Small intestine (tissue), 7 donors: Measurements from ENCODE around the gene ACSL3. TPM values are rescaled to one million over a fixed set of nuclear protein-coding genes. Genes with fewer than 3 reads are reported as not detected.

ENCODE experiments used
- DNase-seq, 2 donors: peaks; one replicate each; pipeline versions ENCODE4 v3.0.0 to v3.0.0-alpha.2; 2013
- FAIRE-seq: peaks from 2 replicates; lab custom pipeline; 2012; peaks lifted over from hg19 to GRCh38; lab: Jason Lieb, UNC
- H3K27ac ChIP-seq, 3 donors: one replicate each; pipeline ENCODE4 v1.5.1; 2013; ENCODE audit warnings: low read length in 2 of 3, mild to moderate bottlenecking in 2 of 3, control low read depth in 1 of 3, inconsistent platforms in 1 of 3, low read depth in 1 of 3, moderate library complexity in 1 of 3
- H3K27me3 ChIP-seq, 3 donors: one replicate each; pipeline ENCODE4 v1.6.1; 2013; ENCODE audit warnings: low read length in 3 of 3, inconsistent platforms in 1 of 3; ENCODE audit not compliant: control insufficient read depth in 3 of 3, insufficient read depth in 3 of 3
- H3K36me3 ChIP-seq, 3 donors: one replicate each; pipeline ENCODE4 v1.6.1; 2013; ENCODE audit warnings: low read length in 3 of 3, inconsistent platforms in 1 of 3, low read depth in 1 of 3, mild to moderate bottlenecking in 1 of 3, moderate library complexity in 1 of 3; ENCODE audit not compliant: control insufficient read depth in 3 of 3, insufficient read depth in 2 of 3
- H3K4me1 ChIP-seq, 3 donors: one replicate each; pipeline ENCODE4 v1.6.1; 2013; ENCODE audit warnings: low read length in 2 of 3, inconsistent platforms in 1 of 3, low read depth in 1 of 3, mild to moderate bottlenecking in 1 of 3, moderate library complexity in 1 of 3; ENCODE audit not compliant: control insufficient read depth in 3 of 3, insufficient read depth in 2 of 3
- H3K4me3 ChIP-seq, 3 donors: one replicate each; pipeline ENCODE4 v1.5.1; 2013; ENCODE audit warnings: low read length in 3 of 3, control low read depth in 1 of 3, inconsistent platforms in 1 of 3, low read depth in 1 of 3, mild to moderate bottlenecking in 1 of 3, moderate library complexity in 1 of 3
- H3K9me3 ChIP-seq, 2 donors: one replicate each; pipeline ENCODE4 v1.6.1; 2013; ENCODE audit warnings: low read depth in 1 of 2, low read length in 1 of 2; ENCODE audit not compliant: control insufficient read depth in 2 of 2, insufficient read depth in 1 of 2
- WGBS, 3 donors: extraction: QIAGEN DNeasy Blood & Tissue Kit; methylation state at CpG; one replicate each; pipeline ENCODE4 v1.1.7; 2013; 5-methylcytosine and 5-hydroxymethylcytosine counted together
- polyA plus RNA-seq, 4 donors: library from polyadenylated mRNA; stranded (reverse) in 3 of 4; unstranded in 1 of 4; fragments of 200-250 nt in 3 of 4; fragments of 120-200 nt in 1 of 4; gene quantifications; one replicate each; pipeline versions ENCODE4 v1.2.1 to v1.2.3, GENCODE V29; 2013
- donor health status: healthy with polysubstance abuse.
- donor health status: control.
- donor health status: control.
- donor health status: Bipolar disorder and iron deficiency.
- donor health status: healthy.

The ACSL3 gene
- polyA plus RNA-seq, 4 donors: 6.0 to 34.0 (median 21.2) TPM

DNA sequence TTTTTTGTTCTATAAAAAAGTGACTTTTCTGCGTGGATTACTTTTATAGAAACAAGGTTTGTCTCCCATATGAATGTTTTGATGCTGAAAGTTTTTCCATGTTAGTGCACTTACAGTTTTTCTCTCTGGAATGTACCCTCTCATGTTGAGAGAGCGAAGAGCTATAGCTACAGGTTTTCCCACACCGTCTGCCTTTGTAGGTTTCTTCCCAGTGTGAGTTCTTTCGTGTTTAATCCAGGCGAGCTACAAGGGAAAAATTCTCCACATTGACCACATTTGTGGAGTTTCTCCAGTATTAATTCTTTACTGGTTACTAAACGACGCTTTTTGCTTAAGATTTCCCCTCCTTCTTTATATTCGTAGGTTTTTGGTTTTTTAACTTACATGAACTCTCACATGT lies 85.1 kb downstream of the ACSL3 start:
- Histone ChIP-seq H3K9me3 (no peaks in the 10 kb centered on the region), H3K36me3 (peaks cover 0 to 4% (median 0%) of the 10 kb centered on the region in 3 donors), H3K27me3 (no peaks in the 10 kb centered on the region), H3K27ac (no peak overlapping the region), H3K4me1 (no peaks in the 10 kb centered on the region), H3K4me3 (no peak overlapping the region)
- FAIRE-seq (no peak), DNase-seq (no peak)
- WGBS, 3 donors: 85 to 89% (median 87%) methylated on average over 8 of the region's 8 CpGs

GRCh38 chr2:222946700-222947287 lies 86.0 kb downstream of the ACSL3 start:
- FAIRE-seq: no peak
- Histone ChIP-seq H3K27ac (no peak overlapping the region), H3K4me3 (no peak overlapping the region), H3K9me3 (no peaks in the 10 kb centered on the region), H3K36me3 (no peaks in the 10 kb centered on the region), H3K27me3 (no peaks in the 10 kb centered on the region), H3K4me1 (no peaks in the 10 kb centered on the region)
- WGBS, 3 donors: 86 to 94% (median 92%) methylated on average over 7 of the region's 7 CpGs
- DNase-seq: no peak

DNA sequence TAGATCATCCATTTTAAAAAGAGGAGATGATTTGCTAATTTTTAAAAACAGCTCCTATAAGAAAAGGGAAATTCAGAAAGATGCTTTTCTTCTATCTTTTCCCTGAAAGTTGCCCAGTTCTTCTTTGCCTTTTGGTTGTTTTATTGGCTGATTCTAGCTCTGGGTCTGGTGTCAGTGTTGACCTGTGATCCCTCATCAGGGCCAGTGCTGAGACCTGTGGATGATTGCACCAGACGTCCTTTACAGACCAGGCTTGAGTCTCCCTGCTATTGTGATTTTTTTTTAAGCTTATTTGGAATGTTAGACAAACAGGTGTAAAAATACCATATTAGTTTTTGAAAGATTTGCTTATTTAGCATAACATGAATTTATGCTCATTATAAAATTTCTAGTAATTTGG lies 88.2 kb downstream of the ACSL3 start:
- Histone ChIP-seq H3K36me3 (no peaks in the 10 kb centered on the region), H3K9me3 (no peaks in the 10 kb centered on the region), H3K4me3 (no peak overlapping the region), H3K4me1 (no peaks in the 10 kb centered on the region), H3K27ac (no peak overlapping the region), H3K27me3 (no peaks in the 10 kb centered on the region)
- WGBS, 3 donors: 40 to 64% (median 62%) methylated on average over 1 of the region's 1 CpG
- FAIRE-seq (no peak), DNase-seq (no peak)

GRCh38 chr2:222949690-222950323 lies 89.0 kb downstream of the ACSL3 start:
- Histone ChIP-seq H3K36me3 (no peaks in the 10 kb centered on the region), H3K9me3 (no peaks in the 10 kb centered on the region), H3K27me3 (no peaks in the 10 kb centered on the region), H3K4me1 (no peaks in the 10 kb centered on the region), H3K4me3 (no peak overlapping the region), H3K27ac (no peak overlapping the region)
- 96 to 99% (median 98%) methylated on average over 3 of the region's 3 CpGs for WGBS, 3 donors
- no peak for FAIRE-seq
- DNase-seq: no peak

GRCh38 chr2:222950638-222951285 lies 89.9 kb downstream of the ACSL3 start:
- Histone ChIP-seq H3K36me3 (no peaks in the 10 kb centered on the region), H3K4me1 (no peaks in the 10 kb centered on the region), H3K4me3 (no peak overlapping the region), H3K27me3 (no peaks in the 10 kb centered on the region), H3K9me3 (no peaks in the 10 kb centered on the region), H3K27ac (no peak overlapping the region)
- DNase-seq (no peak), FAIRE-seq (no peak)
- 59 to 78% (median 76%) methylated on average over 13 of the region's 13 CpGs for WGBS, 3 donors

GRCh38 chr2:222952204-222952603 lies 91.4 kb downstream of the ACSL3 start:
- Histone ChIP-seq H3K4me3 (no peak overlapping the region), H3K36me3 (no peaks in the 10 kb centered on the region), H3K27ac (no peak overlapping the region), H3K9me3 (no peaks in the 10 kb centered on the region), H3K27me3 (no peaks in the 10 kb centered on the region), H3K4me1 (no peaks in the 10 kb centered on the region)
- FAIRE-seq (no peak), DNase-seq (peak in 1 of 2 donors; percentile 24)

- 74 to 84% (median 81%) methylated on average over 1 of the region's 1 CpG for WGBS, 3 donors
- H3K4me1 ChIP-seq: no peaks in the 10 kb centered on the region
- H3K27me3 ChIP-seq: no peaks in the 10 kb centered on the region
- no peak overlapping the region for H3K27ac ChIP-seq
- H3K4me3 ChIP-seq: no peak overlapping the region
- H3K36me3 ChIP-seq: no peaks in the 10 kb centered on the region
- FAIRE-seq (no peak), DNase-seq (no peak)
- no peaks in the 10 kb centered on the region for H3K9me3 ChIP-seq
Measured at GRCh38 chr2:222955008-222955407, 94.2 kb downstream of the ACSL3 start.

DNA sequence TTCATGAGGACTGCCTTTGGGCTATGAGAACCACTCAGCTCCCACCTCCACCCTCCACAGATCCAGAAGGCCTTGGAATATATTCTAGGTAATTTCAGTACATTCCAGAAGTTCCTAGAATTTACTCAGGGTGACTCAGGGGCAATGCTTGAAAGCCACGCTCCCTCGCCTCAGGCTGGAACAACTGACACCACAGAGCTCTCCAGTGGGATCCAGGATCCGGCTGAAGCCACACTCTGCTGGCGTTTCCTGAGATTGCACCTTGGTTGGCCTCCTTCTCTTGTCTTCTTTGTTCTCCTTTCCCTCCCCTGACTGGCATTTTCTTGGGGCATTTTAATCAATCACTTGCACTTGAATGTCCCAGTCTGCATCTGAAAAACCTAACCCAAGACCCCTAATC lies 98.5 kb downstream of the ACSL3 start:
- FAIRE-seq: no peak

More for the DNA sequence above, 98.5 kb downstream of the ACSL3 start:
- Histone ChIP-seq H3K27ac (no peak overlapping the region), H3K4me1 (no peaks in the 10 kb centered on the region), H3K9me3 (no peaks in the 10 kb centered on the region), H3K4me3 (no peak overlapping the region), H3K36me3 (no peaks in the 10 kb centered on the region), H3K27me3 (no peaks in the 10 kb centered on the region)
- DNase-seq: no peak
- WGBS, 3 donors: 65 to 77% (median 71%) methylated on average over 4 of the region's 4 CpGs
